HepG2 (cell line): ENCODE measurements around the gene DPM2. TPM values are rescaled to one million over a fixed set of nuclear protein-coding genes. Genes with fewer than 3 reads are reported as not detected.

Experiments
- AGO1 ChIP-seq: fragments of 200-400 bp; formaldehyde crosslinking; IDR thresholded peaks from 2 replicates; pipeline ENCODE4 v1.6.1; 2017; ENCODE audit warnings: mild to moderate bottlenecking, low read depth, low read length, moderate library complexity; ENCODE audit not compliant: poor library complexity, severe bottlenecking
- ATF6 ChIP-seq: sonication (generic); formaldehyde crosslinking; conservative IDR thresholded peaks from 2 replicates; pipeline ENCODE4 v1.4.0; 2020; ENCODE audit warnings: missing genetic modification reagents
- ELF4 ChIP-seq: sonication (generic); formaldehyde crosslinking; IDR thresholded peaks from 2 replicates; pipeline ENCODE4 v1.5.0; 2020; ENCODE audit warnings: missing genetic modification reagents, mild to moderate bottlenecking, moderate library complexity, borderline replicate concordance
- FOXA3 ChIP-seq: IDR thresholded peaks from 2 replicates; pipeline ENCODE4 v1.6.1; 2016; ENCODE audit warnings: missing genetic modification reagents, missing compliant biosample characterization
- FOXJ3 ChIP-seq: sonication (generic); formaldehyde crosslinking; IDR thresholded peaks from 2 replicates; pipeline ENCODE4 v1.4.0; 2020; ENCODE audit warnings: missing genetic modification reagents, mild to moderate bottlenecking, borderline replicate concordance
- GABPA ChIP-seq, 2 experiments: IDR thresholded peaks; 2 replicates each; pipeline ENCODE4 v1.6.1; 2011 to 2016; ENCODE audit warnings: low read depth in 2 of 2, low read length in 1 of 2, missing biosample characterization in 1 of 2, missing genetic modification characterization in 1 of 2
- GFI1 ChIP-seq: sonication (generic); formaldehyde crosslinking; IDR thresholded peaks from 2 replicates; pipeline ENCODE4 v1.5.0; 2020; ENCODE audit warnings: missing genetic modification reagents, mild to moderate bottlenecking, borderline replicate concordance
- HES4 ChIP-seq: sonication (generic); formaldehyde crosslinking; IDR thresholded peaks from 2 replicates; pipeline ENCODE4 v1.9.0; 2021; ENCODE audit warnings: mild to moderate bottlenecking, missing genetic modification reagents, borderline replicate concordance
- HHEX ChIP-seq: IDR thresholded peaks from 2 replicates; pipeline ENCODE4 v1.6.1; 2016; ENCODE audit warnings: control low read depth
- LCORL ChIP-seq, 2 experiments: fragments of 450-650 bp in 1 of 2; sonication (generic) in 1 of 2; formaldehyde crosslinking in 1 of 2; IDR thresholded peaks; 2 replicates each; pipeline versions ENCODE4 v1.5.0 to v1.6.1; 2017 to 2020; ENCODE audit warnings: antibody characterized with exemption in 1 of 2, missing genetic modification reagents in 1 of 2
- PHF21A ChIP-seq: sonication (generic); formaldehyde crosslinking; IDR thresholded peaks from 2 replicates; pipeline ENCODE4 v1.5.0; 2020; ENCODE audit warnings: mild to moderate bottlenecking, missing genetic modification reagents
- REST ChIP-seq, 2 experiments: IDR thresholded peaks; 2 replicates each; pipeline ENCODE4 v1.6.1; 2011 to 2012; ENCODE audit warnings: low read length in 2 of 2, borderline replicate concordance in 1 of 2, low read depth in 1 of 2, mild to moderate bottlenecking in 1 of 2, moderate library complexity in 1 of 2
- SNRNP70 ChIP-seq: fragments of 200-400 bp; formaldehyde crosslinking; IDR thresholded peaks from 2 replicates; pipeline ENCODE4 v1.6.1; 2017; ENCODE audit warnings: mild to moderate bottlenecking, low read depth, low read length, moderate library complexity
- TRIM24 ChIP-seq: sonication (generic); formaldehyde crosslinking; IDR thresholded peaks from 2 replicates; pipeline ENCODE4 v1.8.0; 2022; ENCODE audit warnings: mild to moderate bottlenecking, missing genetic modification reagents
- WIZ ChIP-seq: sonication (generic); formaldehyde crosslinking; IDR thresholded peaks from 2 replicates; pipeline ENCODE4 v1.5.1; 2020; ENCODE audit warnings: mild to moderate bottlenecking, missing genetic modification reagents
- ZBTB20 ChIP-seq: sonication (generic); formaldehyde crosslinking; IDR thresholded peaks from 2 replicates; pipeline ENCODE4 v1.8.1; 2023; ENCODE audit warnings: missing genetic modification reagents, low read depth, mild to moderate bottlenecking, borderline replicate concordance
- ZBTB49 ChIP-seq: sonication (generic); formaldehyde crosslinking; IDR thresholded peaks from 2 replicates; pipeline ENCODE4 v1.4.0; 2020; ENCODE audit warnings: missing genetic modification reagents, borderline replicate concordance
- ZFP36 ChIP-seq: fragments of 150-350 bp; IDR thresholded peaks from 2 replicates; pipeline ENCODE4 v1.6.1; 2018; ENCODE audit warnings: borderline replicate concordance, low read length, low read depth; ENCODE audit not compliant: partially characterized antibody
- ZNF354B ChIP-seq: sonication (generic); formaldehyde crosslinking; IDR thresholded peaks from 2 replicates; pipeline ENCODE4 v1.8.0; 2022; ENCODE audit warnings: mild to moderate bottlenecking, missing genetic modification reagents
- ZNF747 ChIP-seq: sonication (generic); formaldehyde crosslinking; IDR thresholded peaks from 2 replicates; pipeline ENCODE4 v1.8.1; 2023; ENCODE audit warnings: missing genetic modification reagents, mild to moderate bottlenecking, borderline replicate concordance
- ZNF841 ChIP-seq: sonication (generic); formaldehyde crosslinking; IDR thresholded peaks from 2 replicates; pipeline ENCODE4 v1.8.1; 2023; ENCODE audit warnings: missing genetic modification reagents, borderline replicate concordance
- polyA plus RNA-seq, 8 experiments: library from polyadenylated mRNA; depleted of rRNA in 3 of 8; stranded (reverse) in 7 of 8; unstranded in 1 of 8; fragments of >200 nt; fragmentation: Illumina TruSeq in 4 of 8; extraction: Trizol in 4 of 8; gene quantifications; 2 replicates each; pipeline versions ENCODE4 v1.2.1 to v1.2.3, GENCODE V29; 2011 to 2016; ENCODE audit warnings: low read depth in 4 of 8, missing spikeins in 1 of 8, mixed read lengths in 1 of 8; ENCODE audit not compliant: insufficient read depth in 1 of 8
- total RNA-seq, 5 experiments: library from RNA; depleted of rRNA; stranded (reverse); fragments of >200 nt; fragmentation: Illumina TruSeq; extraction: Trizol; gene quantifications; 2 replicates each; pipeline ENCODE4 v1.2.3, GENCODE V29; 2016; ENCODE audit warnings: low read depth in 1 of 5

Gene DPM2
- total and polyA plus RNA-seq, 2 of the 13 experiments (the other 11 are each of a cell fraction or from before 2014, with no cell fraction given), result 24.8 to 35.3 TPM

GRCh38 chr9:127896395-127897192, 41.1 kb downstream of the DPM2 start (continued):
- TF ChIP-seq ZNF841 (CRISPR knock-in tag) (no peak), ATF6 (CRISPR knock-in tag) (no peak), FOXA3 (CRISPR knock-in tag) (no peak), REST (IDR thresholded peaks at IDR 0.05; ENCODE audit: borderline replicate concordance in 1 of 2, low read depth in 1 of 2, low read length in 2 of 2) (no peak), ZFP36 (no peak), LCORL (IDR thresholded peaks at IDR 0.05) (no peak), LCORL (CRISPR knock-in tag; IDR thresholded peaks at IDR 0.05) (no peak), AGO1 (no peak), SNRNP70 (no peak), ZBTB20 (CRISPR knock-in tag) (no peak), HES4 (CRISPR knock-in tag) (no peak), ELF4 (no peak), ZNF747 (no peak), HHEX (no peak), GFI1 (CRISPR knock-in tag) (no peak), ZBTB49 (CRISPR knock-in tag) (no peak), WIZ (CRISPR knock-in tag) (no peak), TRIM24 (no peak), PHF21A (CRISPR knock-in tag) (no peak), FOXJ3 (no peak), ZNF354B (0 out of 2 replicates have a peak, but pooled peaks have one; percentile 45), GABPA (IDR thresholded peaks at IDR 0.05; ENCODE audit: low read depth, low read length) (no peak), GABPA (CRISPR knock-in tag; IDR thresholded peaks at IDR 0.05; ENCODE audit: low read depth) (no peak)
